Measurements from ENCODE around the gene MBD6.
A peak's percentile ranks its signal among the peaks of the same experiment; 100 is the strongest.

MBD6 gene, protein sequence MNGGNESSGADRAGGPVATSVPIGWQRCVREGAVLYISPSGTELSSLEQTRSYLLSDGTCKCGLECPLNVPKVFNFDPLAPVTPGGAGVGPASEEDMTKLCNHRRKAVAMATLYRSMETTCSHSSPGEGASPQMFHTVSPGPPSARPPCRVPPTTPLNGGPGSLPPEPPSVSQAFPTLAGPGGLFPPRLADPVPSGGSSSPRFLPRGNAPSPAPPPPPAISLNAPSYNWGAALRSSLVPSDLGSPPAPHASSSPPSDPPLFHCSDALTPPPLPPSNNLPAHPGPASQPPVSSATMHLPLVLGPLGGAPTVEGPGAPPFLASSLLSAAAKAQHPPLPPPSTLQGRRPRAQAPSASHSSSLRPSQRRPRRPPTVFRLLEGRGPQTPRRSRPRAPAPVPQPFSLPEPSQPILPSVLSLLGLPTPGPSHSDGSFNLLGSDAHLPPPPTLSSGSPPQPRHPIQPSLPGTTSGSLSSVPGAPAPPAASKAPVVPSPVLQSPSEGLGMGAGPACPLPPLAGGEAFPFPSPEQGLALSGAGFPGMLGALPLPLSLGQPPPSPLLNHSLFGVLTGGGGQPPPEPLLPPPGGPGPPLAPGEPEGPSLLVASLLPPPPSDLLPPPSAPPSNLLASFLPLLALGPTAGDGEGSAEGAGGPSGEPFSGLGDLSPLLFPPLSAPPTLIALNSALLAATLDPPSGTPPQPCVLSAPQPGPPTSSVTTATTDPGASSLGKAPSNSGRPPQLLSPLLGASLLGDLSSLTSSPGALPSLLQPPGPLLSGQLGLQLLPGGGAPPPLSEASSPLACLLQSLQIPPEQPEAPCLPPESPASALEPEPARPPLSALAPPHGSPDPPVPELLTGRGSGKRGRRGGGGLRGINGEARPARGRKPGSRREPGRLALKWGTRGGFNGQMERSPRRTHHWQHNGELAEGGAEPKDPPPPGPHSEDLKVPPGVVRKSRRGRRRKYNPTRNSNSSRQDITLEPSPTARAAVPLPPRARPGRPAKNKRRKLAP

DNA sequence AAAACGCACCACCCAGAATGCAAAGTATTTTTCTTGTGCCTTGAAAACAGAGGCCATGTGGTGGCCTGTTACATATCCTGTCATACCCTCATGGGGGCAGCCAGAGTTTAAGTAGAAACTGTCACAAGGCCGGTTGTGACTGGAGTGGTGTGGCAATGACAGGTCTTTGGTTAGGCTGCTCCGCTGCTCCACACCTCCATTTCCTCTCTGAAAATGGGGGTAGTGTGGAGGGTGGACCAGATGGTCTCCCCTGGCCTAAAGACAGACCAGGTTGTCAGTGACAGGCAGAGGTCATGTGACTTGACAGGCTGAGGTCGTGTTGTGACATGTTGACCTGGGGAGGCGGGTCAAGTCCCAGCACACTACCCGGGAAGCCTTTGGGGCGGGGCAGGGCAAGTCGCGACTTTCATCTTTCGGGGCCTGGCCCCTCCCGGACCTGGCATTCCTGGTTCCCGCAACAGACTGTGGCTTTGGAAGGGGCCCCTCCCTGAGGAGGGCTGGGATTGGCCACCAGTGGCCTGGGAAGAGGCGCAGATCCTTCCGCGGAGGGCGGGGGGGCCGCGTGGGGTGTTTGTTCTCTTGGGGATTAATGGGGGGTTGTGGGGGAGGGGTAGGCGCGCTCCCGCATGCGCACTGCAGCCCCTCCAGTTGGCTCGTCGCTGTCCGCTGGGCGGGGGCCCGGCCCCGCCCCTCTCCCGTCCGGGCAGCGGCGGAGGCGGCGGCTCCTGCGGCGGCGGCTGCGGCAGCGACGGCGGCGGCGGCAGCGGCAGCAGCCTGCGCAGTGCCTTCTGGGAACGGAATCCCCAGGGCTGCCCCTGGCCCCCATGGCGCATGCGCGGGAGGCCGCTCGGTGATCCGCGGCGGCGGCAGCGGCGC lies at the start of gene MBD6:
TSS of gene MBD6 (plus strand) at position 814 of the 876 bp plus-strand sequence. CDS start 1,480 bp downstream, outside the sequence.
- DNase-seq (ENCODE audit: low read depth) = peak; percentile 84

DNA sequence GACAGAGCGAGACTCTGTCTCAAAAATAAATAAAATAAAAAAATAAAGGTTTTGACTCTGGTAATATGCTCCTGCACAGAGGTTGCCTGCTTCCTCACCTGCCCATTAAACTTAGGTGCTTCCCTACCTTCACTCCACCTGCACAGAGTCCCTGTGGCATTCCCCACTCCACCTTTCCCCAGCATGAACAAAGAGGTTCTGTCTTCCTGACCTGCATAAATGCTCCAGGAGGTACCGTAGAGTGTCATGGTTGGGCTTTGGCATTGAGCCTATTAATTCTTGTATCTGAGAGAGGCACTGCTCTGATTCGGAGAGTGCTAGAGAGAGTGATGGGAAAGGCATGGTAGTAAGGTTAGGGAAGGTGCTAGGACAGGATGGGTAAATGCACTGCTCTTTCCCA lies 49.2 kb upstream of the MBD6 start:
- no peak for DNase-seq (ENCODE audit: low read depth)

DNA sequence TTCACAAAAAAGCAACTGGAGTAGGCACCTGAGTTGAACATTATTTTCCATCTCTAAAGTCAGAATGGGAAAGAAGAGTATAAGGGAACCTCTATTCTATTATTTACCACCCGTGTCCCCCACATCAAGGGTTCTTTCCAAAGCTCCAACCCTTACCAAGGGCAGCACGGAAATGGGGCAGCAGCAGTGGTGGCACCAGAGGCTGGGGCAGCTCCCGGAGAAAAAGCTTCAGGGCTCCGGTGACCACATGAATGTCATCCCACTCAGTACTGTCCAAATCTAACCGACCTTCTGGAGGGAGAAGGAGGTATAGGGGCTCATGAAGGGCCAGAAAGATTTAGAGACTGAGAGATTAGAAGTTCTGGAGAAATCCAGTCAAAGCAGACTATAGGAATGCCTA lies 48.7 kb upstream of the MBD6 start:
- DNase-seq (ENCODE audit: low read depth) = no peak

DNA sequence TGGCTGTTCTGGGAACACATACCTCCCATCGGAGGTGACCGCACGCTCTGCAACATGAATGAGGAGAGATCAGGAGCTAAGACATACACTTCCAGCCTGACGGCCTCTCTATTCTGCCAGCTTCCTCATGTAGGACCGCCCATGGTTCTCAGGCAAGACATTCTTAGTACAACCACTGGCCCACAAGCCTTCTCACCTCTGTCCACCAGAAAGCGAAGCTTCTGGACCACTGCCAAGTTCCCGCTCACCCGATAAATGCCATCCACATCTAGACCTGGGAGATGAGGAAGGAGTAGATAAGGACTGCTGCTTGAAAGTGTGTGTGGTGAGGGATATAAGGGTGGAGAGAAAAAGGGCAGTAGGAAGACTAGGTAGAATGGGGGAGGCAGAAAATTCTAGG lies 48.2 kb upstream of the MBD6 start:
- DNase-seq (ENCODE audit: low read depth) = no peak

DNA sequence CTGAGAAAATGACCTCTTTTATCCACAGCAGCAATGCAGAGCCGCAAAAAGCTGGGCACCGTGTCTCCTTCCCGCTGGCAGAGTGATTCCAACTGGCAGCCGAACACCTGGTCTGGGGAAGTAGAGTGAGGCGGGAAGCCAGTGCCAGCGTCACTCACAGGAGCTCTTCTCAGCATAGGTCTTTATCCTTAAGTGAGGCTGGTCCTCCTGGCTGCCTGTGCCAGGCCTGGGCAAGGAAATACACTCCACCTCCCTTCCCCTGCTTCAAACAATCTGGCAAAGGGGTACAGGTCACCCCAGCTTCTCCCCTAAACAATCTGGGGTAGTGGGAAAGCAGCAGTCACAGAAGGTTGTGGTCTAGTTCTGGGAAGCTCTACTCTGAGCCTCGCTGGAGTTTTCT lies 47.8 kb upstream of the MBD6 start:
- DNase-seq (ENCODE audit: low read depth) = no peak

DNA sequence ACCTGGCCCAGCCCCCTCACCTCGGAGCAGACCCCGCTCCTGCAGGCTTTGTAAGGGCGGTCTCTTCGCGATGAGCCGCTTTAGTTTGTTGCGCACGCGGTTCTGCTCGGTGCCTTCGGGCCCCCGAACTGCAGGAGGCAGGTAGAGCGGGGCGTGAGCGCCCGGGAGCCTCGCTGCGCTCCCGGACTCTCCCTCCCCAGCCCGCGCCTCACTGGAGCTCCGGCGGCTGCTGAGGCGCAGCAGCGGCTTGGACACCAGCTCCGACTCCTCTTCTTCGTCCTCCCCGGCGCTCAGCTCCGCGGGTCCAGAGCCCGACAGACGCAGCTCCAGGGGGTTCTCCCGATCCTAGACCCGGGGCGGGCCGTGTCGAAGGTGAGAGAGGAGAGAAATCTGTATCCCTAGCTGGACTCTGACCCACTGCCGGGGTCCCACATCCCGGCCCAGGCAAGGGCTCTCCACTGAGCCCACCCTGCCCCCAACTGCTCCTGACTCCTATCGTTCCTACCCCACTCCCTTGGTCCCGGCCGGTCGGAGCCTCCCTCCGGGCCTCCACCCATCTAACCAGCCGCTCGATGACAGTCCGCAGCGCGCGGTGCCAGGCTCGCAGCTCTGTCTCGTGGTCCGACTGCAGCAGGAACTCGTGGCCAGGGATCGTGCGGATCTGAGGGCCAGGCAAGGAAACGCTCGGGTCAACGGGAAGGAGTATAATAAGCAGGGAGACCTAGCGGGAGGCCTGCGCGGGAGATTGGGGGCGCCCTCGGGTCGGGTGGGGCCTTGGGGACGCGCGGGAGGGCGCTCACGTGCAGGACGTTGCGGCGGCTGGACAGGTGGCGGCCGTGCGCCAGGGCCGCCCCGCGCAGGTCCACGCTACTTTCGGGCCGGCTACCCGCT lies 47.1 kb upstream of the MBD6 start:
- no peak for DNase-seq (ENCODE audit: low read depth)

DNA sequence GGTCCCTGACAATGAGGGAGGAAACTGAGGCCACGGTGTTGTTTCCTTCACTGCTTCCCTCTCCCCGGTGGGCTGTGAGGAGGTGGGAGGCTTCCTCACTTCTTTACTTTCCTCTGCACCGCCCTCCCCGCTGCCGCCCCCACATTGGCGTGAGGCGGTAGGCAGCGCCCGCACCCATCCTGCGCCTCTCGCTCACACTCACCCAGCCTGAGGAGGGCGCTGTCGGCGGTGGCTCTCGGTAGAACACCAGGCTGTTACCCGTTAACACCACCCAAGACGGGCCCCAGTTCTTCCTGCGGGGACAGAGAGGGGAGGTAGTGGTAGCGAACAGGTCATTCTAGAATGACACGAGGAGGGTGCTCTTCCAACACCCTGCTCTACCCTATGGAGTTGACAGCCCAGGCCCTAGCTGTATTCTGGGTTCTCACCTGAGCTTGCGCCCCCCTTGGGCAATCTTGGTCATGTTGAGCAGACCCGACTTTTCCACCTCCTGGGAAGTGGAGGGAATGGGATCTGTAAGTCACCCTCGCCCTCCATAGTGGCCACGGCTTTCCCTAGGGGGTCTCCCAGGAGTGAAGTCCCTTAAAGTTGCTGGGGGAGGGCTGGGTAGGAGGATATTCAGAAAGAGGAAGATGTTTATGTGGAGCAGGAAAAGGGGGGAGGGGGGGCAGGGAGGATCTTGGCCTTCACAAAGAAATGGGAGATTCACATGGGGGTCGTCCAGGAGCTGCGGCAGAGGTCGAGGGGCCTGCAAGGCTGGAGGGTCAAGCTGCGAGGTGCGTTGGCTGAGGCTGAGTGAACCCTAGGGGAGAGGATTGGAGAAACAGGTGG lies 46.2 kb upstream of the MBD6 start:
- peak; percentile 57 for DNase-seq (ENCODE audit: low read depth)

DNA sequence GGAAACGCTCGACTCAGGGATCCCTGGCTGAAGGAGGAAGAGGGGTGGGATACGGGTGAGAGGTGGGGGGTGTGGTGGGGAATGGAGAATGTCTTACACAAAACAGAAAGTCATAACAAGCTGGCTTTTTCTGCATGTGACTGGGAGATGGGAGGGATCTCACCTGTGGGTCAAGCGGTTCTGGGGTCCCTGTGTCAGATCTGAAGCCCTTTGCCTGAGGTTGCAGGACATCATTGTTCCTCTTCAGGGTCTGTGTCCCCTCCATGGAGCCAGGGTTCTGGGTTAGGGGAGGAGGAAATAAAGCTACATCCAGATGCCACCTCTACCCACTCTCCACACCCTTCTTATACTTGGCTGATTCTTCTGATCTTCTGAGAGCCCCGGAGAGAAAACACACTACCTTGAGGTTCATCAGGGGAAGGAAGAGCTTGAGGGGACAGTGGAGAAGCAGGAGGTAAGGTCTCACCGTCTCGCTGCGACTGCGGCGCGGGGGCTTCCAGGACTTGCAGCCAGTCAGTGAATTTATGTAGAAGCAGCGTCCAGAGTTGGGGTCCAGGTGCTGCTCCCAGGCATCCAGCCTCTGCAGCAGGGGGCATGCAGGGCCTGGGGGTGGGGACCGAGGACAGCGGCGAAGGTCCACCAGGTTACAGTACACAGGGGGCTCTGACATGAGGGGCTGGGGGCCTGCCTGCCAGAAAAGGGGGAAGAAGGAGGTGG lies 45.5 kb upstream of the MBD6 start:
- no peak for DNase-seq (ENCODE audit: low read depth)

DNA sequence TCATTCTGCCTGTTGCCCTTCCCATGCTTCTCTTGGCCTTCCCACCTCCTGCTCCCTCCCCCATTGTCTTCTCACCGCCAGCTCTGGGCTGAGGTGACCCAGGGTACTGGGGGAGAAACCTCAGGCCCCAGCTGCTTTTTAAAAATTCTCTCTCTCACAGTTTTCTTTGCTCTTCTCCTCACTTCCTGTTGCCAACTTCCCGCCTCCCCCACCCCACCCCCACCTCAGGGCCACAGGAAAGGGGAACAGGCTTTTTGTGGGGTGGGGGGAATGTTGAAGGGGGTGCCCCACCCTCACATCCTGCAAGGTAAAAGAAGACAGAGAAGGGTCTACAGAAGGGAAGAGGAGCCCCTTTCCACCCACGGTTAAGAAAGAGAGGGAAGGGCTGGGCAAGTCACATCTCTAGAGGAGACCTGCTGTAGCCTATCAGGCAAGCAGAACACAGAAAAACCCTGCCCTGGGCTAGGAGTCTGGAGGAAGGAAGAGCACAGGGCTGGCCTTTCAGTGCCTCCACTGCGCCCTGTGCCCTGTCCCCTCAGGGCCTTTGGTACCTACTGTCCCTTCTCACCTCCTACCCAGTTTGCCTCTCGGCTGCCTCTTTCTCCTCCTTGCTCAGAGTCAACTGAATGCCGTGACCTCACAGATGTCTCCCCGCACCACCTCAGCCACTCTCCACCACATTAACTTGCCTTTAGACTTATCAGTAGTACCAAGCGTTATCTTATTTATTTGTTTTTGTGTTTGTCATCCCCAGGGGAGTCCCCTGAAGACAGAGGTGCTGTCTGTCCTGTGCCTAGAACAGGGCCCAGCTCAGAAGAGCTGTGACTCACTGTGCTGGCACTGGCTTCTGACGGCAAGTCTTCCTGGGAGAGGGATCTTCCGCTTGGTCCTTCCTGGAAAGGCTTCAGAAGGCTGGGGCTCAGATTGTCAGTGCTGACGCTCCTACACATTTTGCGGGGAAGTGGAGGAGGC lies 44.6 kb upstream of the MBD6 start:
- DNase-seq (ENCODE audit: low read depth) = peak; percentile 40

DNA sequence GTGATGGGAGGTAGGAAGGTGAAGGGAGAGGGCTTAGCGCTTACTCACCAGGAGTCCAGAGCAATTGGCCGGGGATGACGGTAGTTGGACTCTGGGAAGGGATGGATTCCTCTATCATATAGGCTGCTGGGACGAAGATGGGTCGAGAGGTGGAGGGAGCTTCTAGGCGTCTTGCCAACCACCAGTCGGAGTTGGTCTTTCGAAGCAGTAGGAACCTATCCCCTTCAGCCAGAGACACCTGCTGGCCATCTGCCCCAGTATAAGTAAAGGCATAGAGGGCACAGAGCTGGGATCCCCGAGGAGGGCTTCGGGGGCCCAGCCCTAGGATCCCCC lies 43.6 kb upstream of the MBD6 start:
- no peak for DNase-seq (ENCODE audit: low read depth)

DNA sequence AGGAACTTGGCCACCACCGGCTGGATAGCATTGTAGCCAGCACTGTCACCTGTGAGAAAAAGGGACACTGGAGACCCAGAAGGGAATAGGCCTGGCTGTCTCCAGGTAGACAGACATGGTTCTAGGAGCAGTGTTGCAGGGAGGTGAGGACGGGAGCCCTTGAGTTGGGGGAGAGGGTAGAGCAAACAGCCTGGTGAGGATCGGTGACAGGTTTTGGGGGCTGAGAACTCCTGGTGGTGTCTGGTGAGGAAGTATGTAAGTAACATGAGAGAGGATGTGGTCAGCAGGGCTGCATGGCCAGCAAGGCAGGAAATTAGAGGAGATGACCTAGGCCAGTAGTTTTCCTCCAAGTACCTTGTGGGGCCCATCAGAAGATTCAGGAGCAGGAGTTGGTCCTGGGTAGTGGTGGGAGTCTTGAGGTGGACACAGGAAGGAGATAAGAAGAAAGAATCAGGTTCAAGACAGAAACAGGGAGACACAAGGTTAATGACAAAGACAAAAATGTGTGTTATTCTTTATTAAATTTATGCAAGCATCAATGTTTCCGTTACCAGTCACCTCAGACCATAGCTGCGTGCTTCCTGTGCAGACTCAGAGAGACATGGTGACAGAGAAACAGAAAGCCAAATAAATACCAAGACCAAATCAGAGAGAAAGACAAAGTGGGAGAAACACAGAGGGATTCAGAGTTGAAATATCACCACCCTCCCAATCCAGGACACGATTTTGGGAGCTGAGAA lies 43.1 kb upstream of the MBD6 start, which contains the start of gene ARHGAP9:
TSS of gene ARHGAP9 (minus strand) at position 491 of the 740 bp plus-strand sequence. CDS start at position 31, 460 bp downstream.
- DNase-seq (ENCODE audit: low read depth) = peak; percentile 50

DNA sequence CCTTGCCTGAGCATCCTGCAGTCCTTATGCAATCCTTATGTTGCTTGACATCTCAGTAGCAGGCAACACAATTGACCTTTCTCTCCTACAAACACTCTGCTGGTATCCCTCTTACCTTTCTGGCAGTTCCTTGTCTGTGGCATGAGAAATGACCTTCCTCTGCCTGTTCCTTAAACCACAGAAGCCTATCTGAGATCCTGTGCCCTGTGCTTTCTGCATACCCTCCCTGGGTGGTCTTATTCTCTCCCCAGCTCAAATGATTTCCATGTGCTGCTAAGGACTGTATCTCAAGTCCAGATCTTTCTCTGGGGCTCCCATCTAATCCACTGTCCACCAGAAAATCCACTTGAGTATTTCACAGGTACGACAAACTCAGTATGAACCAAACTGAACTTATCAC lies 41.0 kb upstream of the MBD6 start:
- no peak for DNase-seq (ENCODE audit: low read depth)

DNA sequence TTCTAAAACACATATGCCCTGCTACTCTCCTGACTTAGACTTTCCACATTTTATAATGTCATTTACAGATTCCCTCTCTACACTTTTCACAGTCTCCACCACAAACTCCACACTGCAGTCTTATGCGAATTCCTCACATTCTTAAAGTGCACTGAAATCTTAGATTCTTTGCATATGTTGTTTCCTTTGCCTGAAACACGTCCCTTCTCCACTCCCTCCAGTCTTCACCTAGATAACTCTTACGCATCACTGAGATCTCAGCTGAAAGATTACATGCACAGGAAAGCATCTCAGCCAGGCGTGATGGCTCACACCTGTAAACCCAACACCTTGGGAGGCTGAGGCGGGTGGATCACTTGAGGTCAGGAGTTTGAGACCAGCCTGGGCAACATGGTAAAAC lies 39.2 kb upstream of the MBD6 start:
- no peak for DNase-seq (ENCODE audit: low read depth)

DNA sequence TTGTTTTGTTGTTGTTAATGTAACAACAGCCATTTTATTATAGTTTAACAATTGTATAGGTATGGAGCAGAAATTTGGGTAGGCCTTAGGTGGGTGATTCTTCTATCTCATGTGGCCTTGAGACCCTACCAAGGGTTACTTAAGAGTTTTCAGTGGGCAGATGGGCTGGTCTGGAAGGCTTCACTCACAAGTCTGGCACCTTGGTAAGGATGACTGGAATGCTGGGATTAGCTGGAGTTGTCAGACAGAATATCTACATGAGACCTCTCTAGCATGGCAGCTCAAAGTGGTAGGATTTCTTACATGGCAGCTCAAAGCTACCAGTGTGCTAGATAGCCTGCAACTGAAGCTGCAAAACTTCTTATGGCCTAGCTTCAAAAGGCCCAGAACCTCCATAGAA lies 36.9 kb upstream of the MBD6 start:
- no peak for DNase-seq (ENCODE audit: low read depth)

DNA sequence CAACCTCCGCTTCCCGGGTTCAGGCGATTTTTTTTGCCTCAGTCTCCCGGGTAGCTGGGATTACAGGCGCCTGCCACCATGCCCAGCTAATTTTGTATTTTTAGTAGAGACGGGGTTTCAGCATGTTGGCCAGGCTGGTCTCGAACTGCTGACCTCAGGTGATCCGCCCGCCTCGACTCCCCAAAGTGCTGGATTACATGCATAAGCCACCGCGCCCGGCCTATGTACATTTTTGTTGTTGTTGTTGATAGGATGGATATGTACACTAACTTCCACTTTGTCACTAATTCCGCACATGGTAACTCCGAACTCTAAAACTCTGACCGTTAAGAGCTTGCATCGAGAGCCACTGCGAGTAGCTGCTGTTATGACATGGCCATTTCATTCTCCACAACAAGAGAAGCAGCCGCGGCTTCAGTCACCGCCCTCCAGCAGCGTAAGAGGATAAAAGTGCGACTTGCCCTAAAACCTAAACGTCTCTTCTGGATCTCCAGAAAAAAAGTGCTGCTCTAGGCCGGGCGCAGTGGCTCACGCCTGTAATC lies 35.5 kb upstream of the MBD6 start:
- DNase-seq (ENCODE audit: low read depth) = no peak

DNA sequence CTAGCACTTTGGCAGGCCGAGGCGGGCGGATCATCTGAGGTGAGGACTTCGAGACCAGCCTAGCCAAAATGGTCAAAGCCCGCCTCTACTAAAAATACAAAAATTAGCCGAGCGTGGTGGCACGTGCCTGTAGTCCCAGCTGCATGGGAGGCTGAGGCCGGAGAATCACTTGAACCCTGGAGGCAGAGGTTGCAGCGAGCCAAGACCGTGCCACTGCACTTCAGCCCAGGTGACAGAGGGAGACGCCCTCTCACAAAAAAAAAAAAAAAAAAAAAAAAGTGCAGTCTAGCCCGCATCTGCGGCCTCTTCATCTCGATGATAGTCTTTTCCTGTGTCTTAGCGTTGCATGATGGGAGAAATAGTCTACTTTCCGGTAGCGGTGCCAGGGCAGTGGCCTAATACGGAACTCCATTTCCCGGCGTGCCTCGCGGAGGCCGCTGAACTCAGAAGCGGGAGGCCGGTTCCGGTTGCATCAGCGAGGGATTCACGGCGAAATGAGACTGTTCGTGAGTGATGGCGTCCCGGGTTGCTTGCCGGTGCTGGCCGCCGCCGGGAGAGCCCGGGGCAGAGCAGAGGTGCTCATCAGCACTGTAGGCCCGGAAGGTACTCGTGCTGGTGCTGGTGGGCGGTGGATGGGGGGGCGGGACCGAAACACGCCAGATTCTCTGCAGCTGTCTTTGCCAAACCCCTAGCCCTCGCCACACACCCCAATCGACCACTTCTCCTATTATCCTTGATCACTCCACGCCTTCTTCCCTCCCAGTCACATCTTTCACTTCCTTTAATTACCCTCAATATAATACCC lies 34.8 kb upstream of the MBD6 start, which contains the start of gene MARS1:
TSS of gene MARS1 (plus strand) at position 472 of the 805 bp plus-strand sequence. CDS start at position 495, 23 bp downstream.
- DNase-seq (ENCODE audit: low read depth) = peak; percentile 90
